PC-9 (cell line): ENCODE data around the gene KMT5C. TPM values are rescaled to one million over a fixed set of nuclear protein-coding genes. Genes with fewer than 3 reads are reported as not detected.

Experiments
- BruUV-seq: library from RNA; stranded (reverse); fragments of 400-500 nt; replicated peaks from 2 replicates; lab custom pipeline; 2021; lab: Mats Ljungman, UMichigan
- CTCF ChIA-PET: fragments of 300-600 bp; sonication (Branson Sonifier 250); formaldehyde crosslinking; loops from one replicate; lab custom pipeline; 2022; ENCODE audit warnings: antibody characterized with exemption; lab: Charles Lee
- POLR2A ChIA-PET: fragments of 300-600 bp; sonication (Branson Sonifier 250); formaldehyde crosslinking; loops from one replicate; lab custom pipeline; 2022; ENCODE audit warnings: antibody characterized with exemption; ENCODE audit not compliant: unreplicated experiment; lab: Charles Lee
- DNase-seq, 2 experiments: peaks; one replicate each; pipeline versions ENCODE4 v3.0.0 to v3.0.0-alpha.2; 2015 to 2022; ENCODE audit warnings: mixed read lengths in 1 of 2
- H2AFZ ChIP-seq: fragments of 200-600 bp; sonication (generic); 2 replicates; pipeline ENCODE4 v1.8.1; 2017; ENCODE audit warnings: antibody characterized with exemption
- H3F3A ChIP-seq: fragments of 200-600 bp; sonication (generic); 2 replicates; pipeline ENCODE4 v1.8.1; 2017; ENCODE audit warnings: antibody characterized with exemption, mild to moderate bottlenecking, low read depth; ENCODE audit not compliant: insufficient read depth
- H3K27ac ChIP-seq: fragments of 200-600 bp; sonication (generic); 2 replicates; pipeline ENCODE4 v1.6.1; 2016; ENCODE audit warnings: mixed run types
- H3K27me3 ChIP-seq: fragments of 200-600 bp; sonication (generic); 2 replicates; pipeline ENCODE4 v1.6.1; 2016; ENCODE audit warnings: low read depth, mixed run types; ENCODE audit not compliant: insufficient read depth
- H3K36me3 ChIP-seq: fragments of 200-600 bp; sonication (generic); 2 replicates; pipeline ENCODE4 v1.6.1; 2016; ENCODE audit warnings: low read depth, mixed run types
- H3K4me1 ChIP-seq: fragments of 200-600 bp; sonication (generic); replicated peaks from 2 replicates; pipeline ENCODE4 v1.6.1; 2016; ENCODE audit warnings: mixed run types; ENCODE audit not compliant: insufficient read depth
- H3K4me2 ChIP-seq: fragments of 200-600 bp; sonication (generic); 2 replicates; pipeline ENCODE4 v1.6.1; 2017; ENCODE audit warnings: mixed run types
- H3K4me3 ChIP-seq: fragments of 200-600 bp; sonication (generic); 2 replicates; pipeline ENCODE4 v1.6.1; 2016; ENCODE audit warnings: mixed run types
- H3K79me2 ChIP-seq: fragments of 200-600 bp; sonication (generic); 2 replicates; pipeline ENCODE4 v1.6.1; 2017; ENCODE audit warnings: low read depth, mixed run types
- H3K9me2 ChIP-seq: fragments of 200-600 bp; sonication (generic); 2 replicates; pipeline ENCODE4 v1.8.1; 2017; ENCODE audit warnings: mild to moderate bottlenecking; ENCODE audit not compliant: insufficient read depth
- H3K9me3 ChIP-seq: fragments of 200-600 bp; sonication (generic); 2 replicates; pipeline ENCODE4 v1.8.1; 2016; ENCODE audit warnings: low read depth; ENCODE audit not compliant: insufficient read depth
- H4K20me1 ChIP-seq: fragments of 200-600 bp; sonication (generic); 2 replicates; pipeline ENCODE4 v1.8.1; 2017; ENCODE audit not compliant: insufficient read depth
- CTCF ChIP-seq: fragments of 200-600 bp; sonication (generic); conservative IDR thresholded peaks from 2 replicates; pipeline ENCODE4 v1.6.1; 2017; ENCODE audit warnings: mixed run types, antibody characterized with exemption, mild to moderate bottlenecking, moderate library complexity
- EZH2 ChIP-seq: fragments of 200-600 bp; sonication (generic); IDR thresholded peaks from 2 replicates; pipeline ENCODE4 v1.8.0; 2017; ENCODE audit warnings: antibody characterized with exemption, low read depth
- intact Hi-C: fragments of 100-400 bp; cut with micrococcal nuclease; formaldehyde crosslinking; loops from one replicate; pipeline ENCODE4 v1.10.0; 2022; ENCODE audit not compliant: unreplicated experiment
- total RNA-seq: library from RNA; stranded (reverse); gene quantifications from 2 replicates; pipeline ENCODE4 v1.2.3, GENCODE V29; 2021

The KMT5C gene
- total RNA-seq, 1 experiment from 2014 or later: 71.6 TPM

GRCh38 chr19:55384920-55385723, 45.4 kb downstream of the KMT5C start:
- Histone ChIP-seq H3K4me2 (peak overlapping the region; percentile 90), H3K27ac (peak overlapping the region; percentile 83), H3K79me2 (peaks cover 73% of the 10 kb centered on the region), H3K36me3 (peaks cover 39% of the 10 kb centered on the region), H3F3A (peaks cover 56% of the 10 kb centered on the region), H3K27me3 (no peaks in the 10 kb centered on the region), H2AFZ (peak overlapping the region; percentile 72), H4K20me1 (peaks cover 41% of the 10 kb centered on the region), H3K4me1 (peaks cover 39% of the 10 kb centered on the region), H3K4me3 (peak overlapping the region; percentile 88), H3K9me3 (no peaks in the 10 kb centered on the region), H3K9me2 (no peaks in the 10 kb centered on the region)
- intact Hi-C loops: loop anchor here (1.0 to 10.0 kb wide), 6 partner anchors 22 to 220 kb away; partner anchors contain the start of genes DNAAF3, KMT5C, PPP6R1 and UBE2S
- POLR2A ChIA-PET: interaction anchor here (0.6 to 1.7 kb wide), 5 partner anchors 22 to 218 kb away, joined by 3 to 58 read pairs (median 11); partner anchors contain the start of genes HSPBP1, KMT5C and UBE2S
- TF ChIP-seq CTCF (no peak), EZH2 (no peak)
- TSS peak; percentile 69 for BruUV-seq
- CTCF ChIA-PET: interaction anchor here (0.5 to 1.9 kb wide), 5 partner anchors 44 to 218 kb away, joined by 3 to 13 read pairs (median 7); no protein-coding TSS in a partner anchor
- peak; percentile 93 to 97 for DNase-seq

- POLR2A ChIA-PET: interaction anchor here (0.8 kb wide), 1 partner anchor 12 kb away, joined by 4 read pairs; no protein-coding TSS in a partner anchor
- peak within 1 kb of the TSS; percentile 72 for H2AFZ ChIP-seq
These were observed 46.2 kb downstream of the KMT5C start, which contains the start of gene RPL28 for GRCh38 chr19:55385724-55386492. Gene RPL28 (plus strand): TSS chr19:55385932. CDS start chr19:55386358, 426 bp downstream.

More at GRCh38 chr19:55385724-55386492, 46.2 kb downstream of the KMT5C start, which contains the start of gene RPL28:
- intact Hi-C loops: loop anchor here (1.0 to 10.0 kb wide), 6 partner anchors 21 to 221 kb away; partner anchors contain the start of genes DNAAF3, KMT5C, PPP6R1 and UBE2S
- Histone ChIP-seq H3K79me2 (peaks cover 75% of the 10 kb centered on the region), H3K4me1 (peaks cover 39% of the 10 kb centered on the region), H3K9me3 (no peaks in the 10 kb centered on the region), H3K9me2 (no peaks in the 10 kb centered on the region), H4K20me1 (peaks cover 49% of the 10 kb centered on the region), H3K4me2 (peak within 1 kb of the TSS; percentile 97), H3K27ac (peak within 1 kb of the TSS; percentile 83), H3K27me3 (no peaks in the 10 kb centered on the region), H3K4me3 (peak within 1 kb of the TSS; percentile 88), H3F3A (peaks cover 57% of the 10 kb centered on the region), H3K36me3 (peaks cover 39% of the 10 kb centered on the region)
- BruUV-seq: no TSS peak
- DNase-seq: peak; percentile 98 to 100
- no peak for TF ChIP-seq CTCF
- no peak for TF ChIP-seq EZH2
- CTCF ChIA-PET: no interaction called here
